ENCODE results near the gene SLC6A4. TPM values are rescaled to one million over a fixed set of nuclear protein-coding genes. Genes with fewer than 3 reads are reported as not detected.
"Not testable (repeated sequence)": the region's sequence is repeated elsewhere in the genome, so short reads cannot be mapped to it uniquely, and the experiment has no call there.

SLC6A4 gene
- total RNA-seq, 6 experiments from 2014 or later, result not detected

DNA sequence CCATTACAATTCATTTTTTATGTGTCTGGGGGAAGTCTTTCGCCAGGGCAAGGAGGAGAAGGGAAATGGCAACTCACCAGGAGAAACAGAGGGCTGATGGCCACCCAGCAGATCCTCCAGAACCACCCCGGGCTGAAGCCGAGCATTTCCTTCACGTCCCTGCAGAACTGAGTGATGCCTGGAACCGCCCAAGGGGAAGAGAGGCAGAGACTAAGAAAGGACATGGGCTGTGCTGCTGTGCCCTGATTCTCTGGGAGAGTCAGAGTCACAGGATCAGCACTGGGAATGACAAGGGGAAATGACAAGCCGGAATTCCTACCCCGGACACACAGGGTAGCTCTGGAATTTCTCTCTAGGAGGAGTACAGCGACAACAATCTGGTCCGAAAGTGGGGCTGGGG is 27.8 kb downstream of the SLC6A4 start:
- H3K27ac Mint-ChIP-seq, result no peak overlapping the region
- TF ChIP-seq, protein P1, sequence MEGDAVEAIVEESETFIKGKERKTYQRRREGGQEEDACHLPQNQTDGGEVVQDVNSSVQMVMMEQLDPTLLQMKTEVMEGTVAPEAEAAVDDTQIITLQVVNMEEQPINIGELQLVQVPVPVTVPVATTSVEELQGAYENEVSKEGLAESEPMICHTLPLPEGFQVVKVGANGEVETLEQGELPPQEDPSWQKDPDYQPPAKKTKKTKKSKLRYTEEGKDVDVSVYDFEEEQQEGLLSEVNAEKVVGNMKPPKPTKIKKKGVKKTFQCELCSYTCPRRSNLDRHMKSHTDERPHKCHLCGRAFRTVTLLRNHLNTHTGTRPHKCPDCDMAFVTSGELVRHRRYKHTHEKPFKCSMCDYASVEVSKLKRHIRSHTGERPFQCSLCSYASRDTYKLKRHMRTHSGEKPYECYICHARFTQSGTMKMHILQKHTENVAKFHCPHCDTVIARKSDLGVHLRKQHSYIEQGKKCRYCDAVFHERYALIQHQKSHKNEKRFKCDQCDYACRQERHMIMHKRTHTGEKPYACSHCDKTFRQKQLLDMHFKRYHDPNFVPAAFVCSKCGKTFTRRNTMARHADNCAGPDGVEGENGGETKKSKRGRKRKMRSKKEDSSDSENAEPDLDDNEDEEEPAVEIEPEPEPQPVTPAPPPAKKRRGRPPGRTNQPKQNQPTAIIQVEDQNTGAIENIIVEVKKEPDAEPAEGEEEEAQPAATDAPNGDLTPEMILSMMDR (IDR thresholded peaks at IDR 0.05), result no peak
- H3K27me3 Mint-ChIP-seq (ENCODE audit: insufficient read depth), result peaks cover 16% of the 10 kb centered on the region
- DNase-seq, result no peak
- H3K4me1 Mint-ChIP-seq (ENCODE audit: low read depth), result peaks cover 9% of the 10 kb centered on the region
- no peaks in the 10 kb centered on the region for H3K36me3 Mint-ChIP-seq (ENCODE audit: low read depth)
- H3K4me3 Mint-ChIP-seq, result no peak overlapping the region
- no peaks in the 10 kb centered on the region for H3K9me3 Mint-ChIP-seq

- TF ChIP-seq, protein P1 (IDR thresholded peaks at IDR 0.05), result no peak
- Mint-ChIP-seq H3K27ac (no peak overlapping the region), H3K9me3 (no peaks in the 10 kb centered on the region), H3K4me3 (no peak overlapping the region), H3K36me3 (ENCODE audit: low read depth) (no peaks in the 10 kb centered on the region), H3K27me3 (ENCODE audit: insufficient read depth) (peaks cover 5% of the 10 kb centered on the region), H3K4me1 (ENCODE audit: low read depth) (peaks cover 25% of the 10 kb centered on the region)
- DNase-seq, result no peak
Measured at GRCh38 chr17:30203471-30203981, 32.0 kb downstream of the SLC6A4 start.

- not testable (repeated sequence) for H3K9me3 Mint-ChIP-seq; DNase-seq; H3K27ac Mint-ChIP-seq; H3K4me3 Mint-ChIP-seq; H3K36me3 Mint-ChIP-seq (ENCODE audit: low read depth); H3K27me3 Mint-ChIP-seq (ENCODE audit: insufficient read depth)
- H3K4me1 Mint-ChIP-seq (ENCODE audit: low read depth), result peaks cover 16% of the 10 kb centered on the region
Measured at GRCh38 chr17:30200656-30201055, 34.8 kb downstream of the SLC6A4 start.

- Mint-ChIP-seq H3K27me3 (ENCODE audit: insufficient read depth) (peaks cover 2% of the 10 kb centered on the region), H3K4me1 (ENCODE audit: low read depth) (peaks cover 16% of the 10 kb centered on the region), H3K4me3 (no peak overlapping the region), H3K9me3 (no peaks in the 10 kb centered on the region), H3K27ac (no peak overlapping the region), H3K36me3 (ENCODE audit: low read depth) (no peaks in the 10 kb centered on the region)
- TF ChIP-seq, protein P1 (IDR thresholded peaks at IDR 0.05), result no peak
- no peak for DNase-seq
Measured at GRCh38 chr17:30200106-30200505, 35.4 kb downstream of the SLC6A4 start.

GRCh38 chr17:30199600-30199999 is 35.9 kb downstream of the SLC6A4 start:
- Mint-ChIP-seq H3K4me1 (ENCODE audit: low read depth) (peaks cover 16% of the 10 kb centered on the region), H3K36me3 (ENCODE audit: low read depth) (no peaks in the 10 kb centered on the region), H3K9me3 (no peaks in the 10 kb centered on the region), H3K4me3 (no peak overlapping the region), H3K27ac (no peak overlapping the region), H3K27me3 (ENCODE audit: insufficient read depth) (peaks cover 2% of the 10 kb centered on the region; the same call in 1 of the 2 replicates)
- TF ChIP-seq, protein P1 (IDR thresholded peaks at IDR 0.05), result no peak
- DNase-seq, result no peak

DNA sequence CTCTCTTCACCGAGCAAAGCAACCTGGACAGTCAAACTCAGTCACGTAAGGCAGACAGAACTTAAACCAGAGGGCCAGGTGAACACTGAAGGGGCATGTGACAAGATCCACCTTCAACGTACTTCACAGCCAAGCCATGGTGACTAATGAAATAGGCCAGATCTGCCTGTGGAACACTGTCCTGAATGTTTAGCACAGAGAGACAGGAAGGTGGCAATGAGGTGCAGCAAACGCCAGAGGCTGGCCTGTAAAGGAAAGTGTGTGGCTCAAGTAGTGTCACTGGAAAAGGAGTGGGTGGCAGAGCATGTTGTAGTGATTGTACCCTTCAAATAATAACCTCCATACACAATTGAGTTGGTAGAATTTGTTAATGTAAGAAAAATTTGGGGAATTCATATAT is 38.1 kb downstream of the SLC6A4 start:
- TF ChIP-seq, protein P1 (IDR thresholded peaks at IDR 0.05), result no peak
- Mint-ChIP-seq H3K27me3 (ENCODE audit: insufficient read depth) (peaks cover 2% of the 10 kb centered on the region), H3K36me3 (ENCODE audit: low read depth) (no peaks in the 10 kb centered on the region)

More for the DNA sequence above, 38.1 kb downstream of the SLC6A4 start:
- H3K4me3 Mint-ChIP-seq, result no peak overlapping the region
- no peak overlapping the region for H3K27ac Mint-ChIP-seq
- H3K9me3 Mint-ChIP-seq, result no peaks in the 10 kb centered on the region
- peaks cover 16% of the 10 kb centered on the region for H3K4me1 Mint-ChIP-seq (ENCODE audit: low read depth)
- no peak for DNase-seq

Data from HFFc6 (cell line).